Epithelial cell of esophagus (primary cell): ENCODE measurements around the gene RHOBTB3.

Experiments
- DNase-seq: peaks from one replicate; pipeline ENCODE4 v3.0.0; 2010; ENCODE audit warnings: low read depth
- H3K4me3 ChIP-seq: 2 replicates; pipeline ENCODE4 v1.5.1; 2011; ENCODE audit warnings: mild to moderate bottlenecking, low read length, control low read depth
- TF ChIP-seq, protein P1 (sequence below): IDR thresholded peaks from 2 replicates; pipeline ENCODE4 v1.5.1; 2011; ENCODE audit warnings: low read depth, mild to moderate bottlenecking, low read length, control low read depth, inconsistent platforms; ENCODE audit not compliant: insufficient read depth; ENCODE audit errors: missing control alignments

RHOBTB3 gene

DNA sequence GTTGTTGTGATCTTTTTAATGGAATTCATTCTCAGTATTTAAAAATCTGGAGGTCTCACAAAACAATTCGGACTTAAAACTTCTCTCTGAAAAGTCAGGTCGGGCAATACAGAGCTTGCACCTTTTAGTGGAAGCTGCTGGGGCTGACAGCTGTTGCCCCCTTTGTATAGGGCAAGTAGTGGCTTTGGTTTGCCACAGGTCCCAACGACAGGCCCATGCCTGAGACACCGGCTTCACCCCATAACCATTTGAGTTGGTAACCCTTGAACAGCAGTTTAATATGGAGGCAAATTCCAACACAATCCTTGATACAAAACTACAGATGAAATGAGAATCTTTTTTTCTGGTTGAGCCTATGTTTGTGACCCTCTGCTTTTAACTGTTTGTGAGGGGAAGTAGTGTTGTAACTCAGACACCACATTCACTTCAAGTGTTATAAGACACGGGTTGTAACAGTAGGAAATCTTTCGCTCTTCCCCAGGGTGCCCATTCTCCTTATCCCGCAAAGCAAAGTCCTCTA, 92.1 kb downstream of the RHOBTB3 start:
- TF ChIP-seq, protein P1, sequence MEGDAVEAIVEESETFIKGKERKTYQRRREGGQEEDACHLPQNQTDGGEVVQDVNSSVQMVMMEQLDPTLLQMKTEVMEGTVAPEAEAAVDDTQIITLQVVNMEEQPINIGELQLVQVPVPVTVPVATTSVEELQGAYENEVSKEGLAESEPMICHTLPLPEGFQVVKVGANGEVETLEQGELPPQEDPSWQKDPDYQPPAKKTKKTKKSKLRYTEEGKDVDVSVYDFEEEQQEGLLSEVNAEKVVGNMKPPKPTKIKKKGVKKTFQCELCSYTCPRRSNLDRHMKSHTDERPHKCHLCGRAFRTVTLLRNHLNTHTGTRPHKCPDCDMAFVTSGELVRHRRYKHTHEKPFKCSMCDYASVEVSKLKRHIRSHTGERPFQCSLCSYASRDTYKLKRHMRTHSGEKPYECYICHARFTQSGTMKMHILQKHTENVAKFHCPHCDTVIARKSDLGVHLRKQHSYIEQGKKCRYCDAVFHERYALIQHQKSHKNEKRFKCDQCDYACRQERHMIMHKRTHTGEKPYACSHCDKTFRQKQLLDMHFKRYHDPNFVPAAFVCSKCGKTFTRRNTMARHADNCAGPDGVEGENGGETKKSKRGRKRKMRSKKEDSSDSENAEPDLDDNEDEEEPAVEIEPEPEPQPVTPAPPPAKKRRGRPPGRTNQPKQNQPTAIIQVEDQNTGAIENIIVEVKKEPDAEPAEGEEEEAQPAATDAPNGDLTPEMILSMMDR, result no peak
- DNase-seq, result no peak
- H3K4me3 ChIP-seq, result peak overlapping the region; percentile 89

GRCh38 chr5:95823738-95824609, 92.8 kb downstream of the RHOBTB3 start:
- TF ChIP-seq, protein P1, result no peak
- peak; percentile 76 for DNase-seq
- H3K4me3 ChIP-seq, result no peak overlapping the region

- H3K4me3 ChIP-seq, result no peak overlapping the region
- DNase-seq, result no peak
- TF ChIP-seq, protein P1, result no peak
Observed at GRCh38 chr5:95824747-95825146, 93.6 kb downstream of the RHOBTB3 start.

- DNase-seq, result no peak
- TF ChIP-seq, protein P1, result no peak
- H3K4me3 ChIP-seq, result no peak overlapping the region
Observed at GRCh38 chr5:95825495-95825894, 94.4 kb downstream of the RHOBTB3 start.

DNA sequence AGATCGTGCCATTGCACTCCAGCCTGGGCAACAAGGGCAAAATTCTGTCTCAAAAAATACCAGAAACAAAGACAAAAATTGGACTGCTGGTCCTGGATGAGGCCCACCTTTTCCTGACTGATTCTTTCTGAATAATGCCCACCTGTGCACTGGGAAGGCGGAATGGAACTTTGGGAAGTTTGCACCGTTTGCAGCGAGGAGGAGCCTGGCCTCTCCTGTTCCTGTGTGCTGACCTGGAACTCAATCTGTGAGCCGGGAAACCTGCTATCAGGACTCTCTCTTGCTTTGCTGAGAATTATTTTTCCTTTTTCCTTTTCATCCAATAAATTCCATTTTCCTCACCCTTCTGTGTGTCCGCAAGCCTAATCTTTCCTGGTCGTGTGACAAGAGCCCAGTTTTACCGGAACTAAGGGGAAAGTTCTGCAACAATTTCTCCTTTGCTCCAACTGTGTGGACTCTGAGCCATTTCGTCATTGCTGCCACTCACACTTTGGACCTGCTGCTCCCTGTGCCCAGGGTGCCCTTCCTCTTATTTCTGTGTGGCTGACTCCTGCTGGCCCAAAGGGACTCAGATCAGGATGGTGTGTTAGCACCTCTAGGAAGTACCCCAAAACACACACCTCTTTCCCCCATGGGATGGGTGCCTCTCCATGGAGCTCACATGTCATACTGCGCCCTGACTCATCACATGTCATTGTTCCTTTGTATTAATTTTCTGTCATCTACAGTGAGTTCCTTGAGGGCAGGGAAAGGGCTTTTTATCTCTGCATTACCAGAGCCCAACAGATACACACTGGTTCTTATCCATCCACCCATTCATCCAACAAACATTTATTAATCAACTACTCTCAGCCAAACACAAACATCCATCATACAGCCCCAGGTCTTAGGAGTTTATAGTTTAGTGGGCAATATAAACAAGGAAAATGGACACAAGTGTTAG, 96.1 kb downstream of the RHOBTB3 start:
- TF ChIP-seq, protein P1, result no peak
- H3K4me3 ChIP-seq, result no peak overlapping the region
- no peak for DNase-seq

GRCh38 chr5:95827892-95828246, 96.7 kb downstream of the RHOBTB3 start:
- TF ChIP-seq, protein P1, result no peak
- no peak overlapping the region for H3K4me3 ChIP-seq
- DNase-seq, result no peak
